ENCODE data around the gene MYO6.
A peak's percentile ranks its signal among the peaks of the same experiment; 100 is the strongest.

Gene MYO6

DNA sequence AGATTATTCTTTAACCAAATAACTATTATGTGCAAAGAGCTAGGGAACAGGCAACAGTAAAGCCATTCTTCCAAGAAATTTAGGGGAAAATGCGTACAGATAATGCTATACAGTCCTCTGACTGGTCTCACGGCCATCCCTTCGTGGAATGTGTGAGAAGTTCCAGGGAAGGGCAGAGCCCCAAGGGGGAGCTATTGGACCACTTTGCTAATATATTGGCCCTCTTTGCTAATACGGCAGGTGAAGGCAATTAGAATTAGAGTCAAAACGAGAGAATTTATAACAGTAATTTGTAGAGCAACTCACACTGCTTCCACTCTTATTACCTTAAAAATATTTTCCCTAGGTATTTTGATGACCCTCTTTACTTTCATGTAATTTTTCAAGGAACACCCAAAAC lies 183.0 kb downstream of the MYO6 start:
- Histone ChIP-seq H4K20me1 (ENCODE audit: insufficient read depth) (no peaks in the 10 kb centered on the region), H3K79me2 (ENCODE audit: insufficient read depth, low read depth) (no peaks in the 10 kb centered on the region), H2AFZ (ENCODE audit: low read depth) (no peak overlapping the region), H3K27ac (no peak overlapping the region), H3K36me3 (ENCODE audit: insufficient read depth) (no peaks in the 10 kb centered on the region), H3K27me3 (ENCODE audit: insufficient read depth, low read depth) (no peaks in the 10 kb centered on the region), H3K4me2 (no peak overlapping the region), H3K9ac (no peak overlapping the region), H3K4me1 (ENCODE audit: low read depth, poor library complexity, severe bottlenecking) (no peaks in the 10 kb centered on the region), H3K4me3 (IDR thresholded peaks at IDR 0.05; ENCODE audit: insufficient read depth, low read depth, low read length) (no peak overlapping the region)
- TF ChIP-seq, protein P1, sequence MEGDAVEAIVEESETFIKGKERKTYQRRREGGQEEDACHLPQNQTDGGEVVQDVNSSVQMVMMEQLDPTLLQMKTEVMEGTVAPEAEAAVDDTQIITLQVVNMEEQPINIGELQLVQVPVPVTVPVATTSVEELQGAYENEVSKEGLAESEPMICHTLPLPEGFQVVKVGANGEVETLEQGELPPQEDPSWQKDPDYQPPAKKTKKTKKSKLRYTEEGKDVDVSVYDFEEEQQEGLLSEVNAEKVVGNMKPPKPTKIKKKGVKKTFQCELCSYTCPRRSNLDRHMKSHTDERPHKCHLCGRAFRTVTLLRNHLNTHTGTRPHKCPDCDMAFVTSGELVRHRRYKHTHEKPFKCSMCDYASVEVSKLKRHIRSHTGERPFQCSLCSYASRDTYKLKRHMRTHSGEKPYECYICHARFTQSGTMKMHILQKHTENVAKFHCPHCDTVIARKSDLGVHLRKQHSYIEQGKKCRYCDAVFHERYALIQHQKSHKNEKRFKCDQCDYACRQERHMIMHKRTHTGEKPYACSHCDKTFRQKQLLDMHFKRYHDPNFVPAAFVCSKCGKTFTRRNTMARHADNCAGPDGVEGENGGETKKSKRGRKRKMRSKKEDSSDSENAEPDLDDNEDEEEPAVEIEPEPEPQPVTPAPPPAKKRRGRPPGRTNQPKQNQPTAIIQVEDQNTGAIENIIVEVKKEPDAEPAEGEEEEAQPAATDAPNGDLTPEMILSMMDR (conservative IDR thresholded peaks at IDR 0.05; ENCODE audit: low read depth, low read length) = no peak

DNA sequence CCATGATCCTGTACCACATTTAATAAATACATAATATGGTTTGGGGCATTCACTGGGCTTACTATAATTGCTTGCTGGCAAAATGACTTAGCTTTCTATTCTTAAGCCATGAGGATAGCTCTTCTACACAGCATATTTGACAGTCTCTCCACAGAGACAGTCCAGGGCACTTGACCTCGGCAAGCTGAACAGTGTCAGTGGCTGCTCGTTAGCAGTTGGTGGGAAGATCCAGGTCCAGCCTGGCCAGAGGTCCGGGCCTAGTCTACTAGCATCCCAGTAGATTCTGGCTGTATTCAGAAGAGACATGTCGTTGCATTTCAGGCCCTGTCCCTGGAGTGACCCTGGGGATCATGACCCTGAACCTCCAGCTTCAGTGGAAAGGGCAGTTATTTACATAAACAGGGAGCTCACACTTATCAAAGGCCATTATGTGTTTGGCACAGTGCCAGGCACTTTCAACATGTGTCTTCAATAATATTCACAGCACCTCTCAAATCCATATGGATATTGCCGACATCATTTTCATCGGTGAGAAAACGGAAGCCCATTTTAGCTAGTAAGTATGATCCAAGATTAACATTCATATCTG lies 184.4 kb downstream of the MYO6 start:
- no peak overlapping the region for H3K4me2 ChIP-seq
- H3K27me3 ChIP-seq (ENCODE audit: insufficient read depth, low read depth) = no peaks in the 10 kb centered on the region
- H2AFZ ChIP-seq (ENCODE audit: low read depth) = no peak overlapping the region
- no peak overlapping the region for H3K9ac ChIP-seq
- H3K4me3 ChIP-seq (IDR thresholded peaks at IDR 0.05; ENCODE audit: insufficient read depth, low read depth, low read length) = no peak overlapping the region
- no peaks in the 10 kb centered on the region for H3K79me2 ChIP-seq (ENCODE audit: insufficient read depth, low read depth)
- no peaks in the 10 kb centered on the region for H3K4me1 ChIP-seq (ENCODE audit: low read depth, poor library complexity, severe bottlenecking)
- H3K36me3 ChIP-seq (ENCODE audit: insufficient read depth) = no peaks in the 10 kb centered on the region
- H4K20me1 ChIP-seq (ENCODE audit: insufficient read depth) = no peaks in the 10 kb centered on the region
- TF ChIP-seq, protein P1 (conservative IDR thresholded peaks at IDR 0.05; ENCODE audit: low read depth, low read length) = no peak
- H3K27ac ChIP-seq = no peak overlapping the region

DNA sequence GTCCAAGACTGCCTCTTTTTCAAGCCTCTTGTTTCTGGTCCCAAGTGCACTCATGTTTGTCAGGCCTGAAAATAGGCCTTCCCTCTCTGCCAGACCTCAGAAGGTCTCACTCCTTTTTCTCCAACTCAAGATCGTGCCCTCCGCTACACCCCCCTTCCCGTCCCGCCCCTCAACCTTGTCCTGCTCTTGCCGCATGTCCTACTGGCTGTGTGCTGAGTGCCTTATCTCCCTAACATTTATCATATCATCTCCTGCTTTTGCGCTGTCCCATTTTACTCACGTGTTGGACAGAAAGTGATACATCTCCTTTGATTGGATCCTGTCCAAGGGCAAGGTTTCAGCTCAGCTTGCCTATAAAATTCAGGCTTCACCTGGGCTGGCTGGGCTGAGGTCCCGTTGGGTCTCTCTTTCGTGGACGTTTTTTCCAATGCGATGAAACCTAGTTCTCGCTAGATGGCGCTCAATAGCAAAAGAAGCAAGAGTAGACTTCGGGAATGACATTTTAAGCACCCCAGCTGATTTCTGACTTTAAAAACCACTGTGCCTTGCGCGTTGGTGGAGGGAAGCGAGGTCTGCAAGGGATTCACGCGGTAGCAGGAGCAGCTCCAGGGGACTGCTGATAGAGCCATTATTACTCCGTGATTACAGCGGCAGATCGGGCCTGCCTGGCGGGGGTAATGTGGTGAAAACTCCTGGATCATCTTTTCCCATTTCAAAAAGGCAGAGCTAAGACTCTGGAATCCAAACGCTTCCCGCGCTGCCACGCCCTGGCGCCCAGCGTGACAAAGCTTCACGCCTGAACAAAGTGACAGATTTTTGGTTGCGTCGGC lies 185.8 kb downstream of the MYO6 start:
- Histone ChIP-seq H3K9ac (no peak overlapping the region), H3K4me2 (no peak overlapping the region), H3K4me3 (IDR thresholded peaks at IDR 0.05; ENCODE audit: insufficient read depth, low read depth, low read length) (no peak overlapping the region), H3K27me3 (ENCODE audit: insufficient read depth, low read depth) (no peaks in the 10 kb centered on the region), H3K27ac (no peak overlapping the region), H3K79me2 (ENCODE audit: insufficient read depth, low read depth) (no peaks in the 10 kb centered on the region), H3K36me3 (ENCODE audit: insufficient read depth) (no peaks in the 10 kb centered on the region), H3K4me1 (ENCODE audit: low read depth, poor library complexity, severe bottlenecking) (no peaks in the 10 kb centered on the region), H4K20me1 (ENCODE audit: insufficient read depth) (no peaks in the 10 kb centered on the region), H2AFZ (ENCODE audit: low read depth) (no peak overlapping the region)
- TF ChIP-seq, protein P1 (conservative IDR thresholded peaks at IDR 0.05; ENCODE audit: low read depth, low read length) = peak; percentile 72

DNA sequence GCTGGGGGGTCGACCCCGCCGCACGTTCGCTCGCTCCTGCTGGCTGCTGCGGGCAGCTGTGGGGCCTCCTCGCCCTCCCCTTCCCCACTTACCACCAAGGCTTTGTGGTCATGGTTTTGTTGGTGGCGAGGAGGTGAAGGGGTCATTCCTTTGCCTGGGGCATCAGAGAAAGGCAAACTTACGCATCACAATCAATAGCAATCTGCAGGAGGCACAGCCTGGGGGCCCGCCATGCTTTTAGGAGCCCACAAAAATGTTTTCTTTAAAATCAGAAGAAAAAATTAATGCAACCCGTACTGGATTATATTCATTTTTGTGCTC lies 186.4 kb downstream of the MYO6 start:
- Histone ChIP-seq H2AFZ (ENCODE audit: low read depth) (no peak overlapping the region), H3K9ac (no peak overlapping the region), H3K36me3 (ENCODE audit: insufficient read depth) (no peaks in the 10 kb centered on the region), H3K27ac (no peak overlapping the region), H4K20me1 (ENCODE audit: insufficient read depth) (no peaks in the 10 kb centered on the region), H3K4me2 (no peak overlapping the region), H3K4me1 (ENCODE audit: low read depth, poor library complexity, severe bottlenecking) (no peaks in the 10 kb centered on the region), H3K4me3 (IDR thresholded peaks at IDR 0.05; ENCODE audit: insufficient read depth, low read depth, low read length) (no peak overlapping the region), H3K79me2 (ENCODE audit: insufficient read depth, low read depth) (no peaks in the 10 kb centered on the region), H3K27me3 (ENCODE audit: insufficient read depth, low read depth) (no peaks in the 10 kb centered on the region)
- TF ChIP-seq, protein P1 (conservative IDR thresholded peaks at IDR 0.05; ENCODE audit: low read depth, low read length) = no peak
